Measurements from ENCODE around the gene ACAP3.

Gene ACAP3

DNA sequence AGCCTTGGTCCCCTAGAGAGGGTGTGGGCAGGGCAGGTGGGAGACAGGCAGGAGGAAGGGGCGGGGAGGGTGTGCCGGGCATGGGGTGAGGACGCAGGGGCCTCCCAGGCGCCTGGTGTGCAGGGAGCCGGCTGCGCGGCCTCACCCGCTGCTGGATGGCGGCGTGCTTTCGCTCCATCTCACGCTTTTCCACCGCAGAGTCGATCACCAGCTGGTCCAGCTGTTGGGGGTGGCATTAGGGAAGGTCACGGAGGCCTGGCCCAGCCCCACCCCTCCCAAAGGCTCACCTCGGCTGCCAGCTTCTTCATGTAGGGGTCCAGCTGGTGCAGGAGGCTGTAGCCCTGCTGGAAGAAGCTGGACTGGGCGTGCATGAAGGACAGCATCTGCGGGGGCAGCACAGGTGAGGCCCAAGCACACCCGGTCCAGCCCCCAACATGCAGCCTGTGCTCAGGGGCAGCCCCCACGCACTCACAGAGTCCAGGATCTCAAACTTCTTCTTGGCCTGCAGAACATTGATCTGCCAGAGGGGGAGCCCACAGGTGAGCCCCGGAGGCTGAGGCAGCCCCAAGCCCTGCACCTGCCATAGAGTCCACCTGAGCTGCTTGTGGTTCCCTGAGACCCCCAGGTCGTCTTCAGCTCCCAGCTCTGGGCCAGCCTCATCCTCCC lies 7.9 kb downstream of the ACAP3 start:
- H3K9me3 Mint-ChIP-seq: no peaks in the 10 kb centered on the region
- H3K4me1 Mint-ChIP-seq (ENCODE audit: low read depth): peaks cover 13% of the 10 kb centered on the region
- intact Hi-C loops (cut with micrococcal nuclease): no loop called here
- peaks cover 56% of the 10 kb centered on the region for H3K36me3 Mint-ChIP-seq (ENCODE audit: low read depth)
- H3K4me3 Mint-ChIP-seq: no peak overlapping the region
- no peaks in the 10 kb centered on the region for H3K27me3 Mint-ChIP-seq
- no peak overlapping the region for H3K27ac Mint-ChIP-seq

GRCh38 chr1:1298861-1299685 lies 8.7 kb downstream of the ACAP3 start:
- H3K9me3 Mint-ChIP-seq: no peaks in the 10 kb centered on the region
- H3K4me3 Mint-ChIP-seq: no peak overlapping the region
- intact Hi-C loops (cut with micrococcal nuclease): no loop called here
- peaks cover 6% of the 10 kb centered on the region for H3K4me1 Mint-ChIP-seq (ENCODE audit: low read depth)
- H3K27ac Mint-ChIP-seq: no peak overlapping the region
- H3K27me3 Mint-ChIP-seq: no peaks in the 10 kb centered on the region
- peaks cover 63% of the 10 kb centered on the region for H3K36me3 Mint-ChIP-seq (ENCODE audit: low read depth)

- Mint-ChIP-seq H3K36me3 (ENCODE audit: low read depth) (peaks cover 75% of the 10 kb centered on the region), H3K4me1 (ENCODE audit: low read depth) (no peaks in the 10 kb centered on the region), H3K27ac (no peak overlapping the region), H3K27me3 (no peaks in the 10 kb centered on the region), H3K4me3 (no peak overlapping the region), H3K9me3 (no peaks in the 10 kb centered on the region)
- intact Hi-C loops (cut with micrococcal nuclease): no loop called here
Measured at GRCh38 chr1:1297802-1298424, 9.8 kb downstream of the ACAP3 start.

DNA sequence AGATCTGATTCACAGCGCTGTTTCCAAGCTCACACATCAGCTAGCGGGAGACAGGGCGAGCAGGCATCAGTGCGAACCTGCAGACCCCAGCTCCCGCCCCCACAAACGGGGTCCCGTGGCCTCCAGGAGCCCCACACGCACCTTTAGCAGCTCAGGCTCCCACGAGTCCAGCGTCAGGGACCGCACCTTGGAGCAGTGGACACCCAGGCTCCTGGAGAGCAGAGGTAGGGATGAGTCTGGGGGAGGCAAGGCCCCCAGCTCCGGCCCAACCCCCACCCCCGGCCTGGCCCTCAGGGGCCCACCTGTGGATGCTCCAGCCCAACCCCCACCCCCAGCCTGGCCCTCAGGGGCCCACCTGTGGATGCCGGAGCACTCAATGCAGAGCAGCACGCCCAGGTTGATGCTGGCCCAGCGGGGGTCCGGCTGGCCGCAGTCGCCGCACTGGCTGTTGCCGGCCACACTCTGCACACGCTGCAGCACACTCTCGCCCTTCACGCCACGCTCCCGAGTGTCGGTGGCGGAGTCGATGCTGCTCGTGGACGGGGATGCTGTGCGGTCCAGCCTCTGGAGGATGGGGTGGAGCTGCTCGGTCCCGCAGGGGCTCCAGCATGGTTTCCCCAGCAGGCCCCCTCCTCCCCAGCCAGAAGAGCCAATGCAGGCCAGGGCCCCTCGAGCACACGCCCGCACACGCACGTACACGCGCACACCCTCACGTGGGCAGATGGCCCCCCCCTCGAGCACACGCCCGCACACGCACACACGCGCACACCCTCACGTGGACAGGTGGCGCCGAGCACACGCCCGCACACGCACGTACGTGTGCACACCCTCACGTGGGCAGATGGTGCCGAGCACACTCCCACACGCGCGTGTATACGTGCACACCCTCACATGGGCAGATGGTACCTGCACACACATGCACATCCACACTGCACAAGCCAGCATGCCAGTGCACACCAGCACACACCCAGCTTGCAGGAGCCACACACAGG lies 11.4 kb downstream of the ACAP3 start:
- intact Hi-C loops (cut with micrococcal nuclease): no loop called here

GRCh38 chr1:1295154-1295923 lies 12.4 kb downstream of the ACAP3 start:
- Mint-ChIP-seq H3K4me1 (ENCODE audit: low read depth) (no peaks in the 10 kb centered on the region), H3K27ac (no peak overlapping the region), H3K4me3 (no peak overlapping the region), H3K36me3 (ENCODE audit: low read depth) (peaks cover 76% of the 10 kb centered on the region), H3K27me3 (peaks cover under 1% of the 10 kb centered on the region), H3K9me3 (no peaks in the 10 kb centered on the region)
- intact Hi-C loops (cut with micrococcal nuclease): no loop called here

More for the DNA sequence above, 11.4 kb downstream of the ACAP3 start:
- H3K36me3 Mint-ChIP-seq (ENCODE audit: low read depth): peaks cover 82% of the 10 kb centered on the region
- H3K4me3 Mint-ChIP-seq: no peak overlapping the region
- no peaks in the 10 kb centered on the region for H3K4me1 Mint-ChIP-seq (ENCODE audit: low read depth)
- H3K9me3 Mint-ChIP-seq: no peaks in the 10 kb centered on the region
- H3K27ac Mint-ChIP-seq: no peak overlapping the region
- H3K27me3 Mint-ChIP-seq: no peaks in the 10 kb centered on the region

GRCh38 chr1:1294250-1294890 lies 13.4 kb downstream of the ACAP3 start:
- no peak overlapping the region for H3K4me3 Mint-ChIP-seq
- peaks cover 66% of the 10 kb centered on the region for H3K36me3 Mint-ChIP-seq (ENCODE audit: low read depth)
- H3K27ac Mint-ChIP-seq: no peak overlapping the region
- intact Hi-C loops (cut with micrococcal nuclease): no loop called here
- H3K4me1 Mint-ChIP-seq (ENCODE audit: low read depth): no peaks in the 10 kb centered on the region
- peaks cover 3% of the 10 kb centered on the region for H3K27me3 Mint-ChIP-seq
- H3K9me3 Mint-ChIP-seq: no peaks in the 10 kb centered on the region

DNA sequence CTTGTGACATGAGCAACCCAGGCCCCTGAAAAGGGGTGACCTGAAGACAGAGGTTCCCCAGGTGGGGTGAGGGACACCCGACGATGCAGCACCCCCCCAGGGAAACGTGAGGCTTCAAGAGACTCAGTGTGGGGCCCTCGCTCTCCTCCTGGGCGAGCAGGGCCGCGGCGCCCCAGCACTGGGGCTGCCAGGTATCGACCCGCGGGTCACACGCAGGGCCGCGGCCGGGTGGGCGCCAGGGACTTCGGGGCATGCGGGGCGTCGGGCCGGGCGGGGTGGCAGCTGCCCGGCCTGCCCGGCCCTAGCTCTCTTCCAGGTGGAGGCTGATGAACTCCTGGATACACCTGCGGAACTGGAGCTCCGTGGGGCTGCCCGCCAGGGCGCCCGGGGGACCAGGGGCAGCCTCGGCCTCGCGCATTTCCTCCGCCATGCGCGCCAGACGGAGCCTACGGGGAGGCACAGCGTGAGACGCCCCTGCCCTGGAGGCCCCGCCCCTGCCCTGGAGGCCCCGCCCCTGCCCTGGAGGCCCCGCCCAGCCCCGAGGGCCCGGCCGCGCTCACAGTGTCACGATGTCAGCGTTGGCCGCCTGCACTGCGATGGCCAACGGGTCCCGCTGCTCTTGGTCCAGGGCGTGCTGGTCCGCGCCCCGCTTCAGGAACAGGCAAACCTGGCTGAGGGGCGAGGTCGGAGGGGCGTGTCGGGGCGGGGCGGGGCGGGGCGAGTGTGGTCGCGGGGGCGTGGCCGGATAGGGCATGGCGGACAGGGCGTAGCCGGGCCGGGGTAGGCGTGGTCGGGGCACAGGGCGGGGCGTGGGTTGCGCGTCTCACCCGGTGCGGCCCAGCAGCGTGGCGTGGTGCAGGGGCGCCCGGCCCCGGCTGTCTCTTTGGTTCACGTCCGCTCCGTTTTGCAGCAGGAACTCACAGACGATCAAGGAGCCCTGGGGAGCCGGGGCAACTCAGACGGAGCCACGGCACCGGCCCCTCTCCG lies 14.2 kb downstream of the ACAP3 start:
- intact Hi-C loops (cut with micrococcal nuclease): no loop called here
- peaks cover 58% of the 10 kb centered on the region for H3K36me3 Mint-ChIP-seq (ENCODE audit: low read depth)
- H3K9me3 Mint-ChIP-seq: peaks cover 2% of the 10 kb centered on the region

DNA sequence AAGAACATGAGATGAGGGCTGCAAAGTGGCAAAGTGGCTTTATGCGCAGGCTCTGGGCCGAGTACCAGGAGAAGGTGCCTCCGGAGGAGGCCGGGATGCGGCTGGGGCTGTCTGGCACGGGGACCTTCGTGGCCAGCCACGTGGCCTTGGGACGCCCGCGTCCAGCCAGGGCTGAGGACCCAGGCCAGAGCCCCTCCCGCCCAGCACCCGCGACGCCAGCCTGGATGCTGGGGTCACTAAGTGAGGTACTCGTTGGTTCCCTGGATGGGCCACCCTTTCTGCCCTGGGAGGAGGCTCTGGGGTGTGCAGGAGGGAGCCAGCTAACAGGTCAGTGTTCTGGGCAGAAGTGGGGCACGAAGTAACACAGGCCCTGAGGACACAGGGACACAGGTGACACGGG lies 14.9 kb downstream of the ACAP3 start:
- intact Hi-C loops (cut with micrococcal nuclease): no loop called here
- Mint-ChIP-seq H3K36me3 (ENCODE audit: low read depth) (peaks cover 51% of the 10 kb centered on the region), H3K9me3 (peaks cover 9% of the 10 kb centered on the region), H3K4me1 (ENCODE audit: low read depth) (no peaks in the 10 kb centered on the region), H3K27me3 (peaks cover 3% of the 10 kb centered on the region), H3K4me3 (no peak overlapping the region), H3K27ac (no peak overlapping the region)

More for the DNA sequence above, 14.2 kb downstream of the ACAP3 start:
- Mint-ChIP-seq H3K27ac (no peak overlapping the region), H3K4me3 (no peak overlapping the region), H3K27me3 (peaks cover 3% of the 10 kb centered on the region), H3K4me1 (ENCODE audit: low read depth) (no peaks in the 10 kb centered on the region)

GRCh38 chr1:1292442-1292779 lies 15.3 kb downstream of the ACAP3 start:
- H3K4me3 Mint-ChIP-seq: no peak overlapping the region
- peaks cover 48% of the 10 kb centered on the region for H3K36me3 Mint-ChIP-seq (ENCODE audit: low read depth)
- intact Hi-C loops (cut with micrococcal nuclease): no loop called here
- H3K27ac Mint-ChIP-seq: no peak overlapping the region
- H3K27me3 Mint-ChIP-seq: peaks cover 3% of the 10 kb centered on the region
- H3K9me3 Mint-ChIP-seq: peaks cover 9% of the 10 kb centered on the region
- H3K4me1 Mint-ChIP-seq (ENCODE audit: low read depth): no peaks in the 10 kb centered on the region

DNA sequence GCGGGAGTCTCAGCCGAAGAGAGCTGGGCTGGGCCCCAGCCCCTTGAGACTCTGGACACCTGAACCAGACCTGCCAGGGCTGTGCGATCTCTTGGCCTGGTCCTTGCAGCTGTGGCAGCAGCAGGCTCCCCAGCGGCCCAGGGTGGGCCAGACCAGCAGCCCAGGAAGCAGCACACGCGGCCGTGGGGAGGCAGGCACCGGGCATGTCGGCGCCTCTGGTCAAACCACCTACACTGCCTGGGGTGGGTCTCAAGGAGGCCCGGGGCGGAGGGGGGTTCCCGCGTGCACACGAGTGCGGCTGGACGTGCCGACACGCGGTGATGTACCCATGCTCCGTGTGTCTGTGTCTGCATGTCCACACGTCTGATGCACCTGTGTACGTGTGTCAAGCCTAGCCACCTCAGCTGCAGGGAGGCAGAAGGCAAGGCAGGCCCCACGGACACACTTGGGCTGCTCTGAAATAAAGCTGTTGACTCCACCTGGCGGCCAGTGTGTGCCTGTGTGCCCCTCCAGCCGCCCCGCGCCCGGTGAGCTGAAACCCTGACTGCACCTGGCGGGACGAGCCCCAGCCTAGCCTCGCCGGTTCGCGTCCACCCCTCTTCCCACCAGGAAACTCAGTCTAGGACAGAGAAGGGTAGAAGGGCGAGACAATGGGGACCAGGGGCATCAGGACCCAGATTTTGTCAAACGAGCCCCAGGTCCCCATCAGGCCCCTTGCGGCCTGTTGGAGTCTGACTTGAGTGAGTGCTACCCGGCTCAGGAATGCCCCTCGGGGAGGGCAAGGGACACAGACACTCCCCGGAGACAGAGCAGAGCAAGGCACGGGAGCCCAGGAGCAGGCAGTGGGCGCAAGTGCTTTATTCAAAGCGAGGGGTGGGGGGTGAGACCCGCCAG lies 15.9 kb downstream of the ACAP3 start:
- Mint-ChIP-seq H3K4me3 (no peak overlapping the region), H3K27me3 (peaks cover 3% of the 10 kb centered on the region), H3K9me3 (peaks cover 9% of the 10 kb centered on the region), H3K27ac (no peak overlapping the region), H3K4me1 (ENCODE audit: low read depth) (no peaks in the 10 kb centered on the region), H3K36me3 (ENCODE audit: low read depth) (peaks cover 46% of the 10 kb centered on the region)
- intact Hi-C loops (cut with micrococcal nuclease): no loop called here

DNA sequence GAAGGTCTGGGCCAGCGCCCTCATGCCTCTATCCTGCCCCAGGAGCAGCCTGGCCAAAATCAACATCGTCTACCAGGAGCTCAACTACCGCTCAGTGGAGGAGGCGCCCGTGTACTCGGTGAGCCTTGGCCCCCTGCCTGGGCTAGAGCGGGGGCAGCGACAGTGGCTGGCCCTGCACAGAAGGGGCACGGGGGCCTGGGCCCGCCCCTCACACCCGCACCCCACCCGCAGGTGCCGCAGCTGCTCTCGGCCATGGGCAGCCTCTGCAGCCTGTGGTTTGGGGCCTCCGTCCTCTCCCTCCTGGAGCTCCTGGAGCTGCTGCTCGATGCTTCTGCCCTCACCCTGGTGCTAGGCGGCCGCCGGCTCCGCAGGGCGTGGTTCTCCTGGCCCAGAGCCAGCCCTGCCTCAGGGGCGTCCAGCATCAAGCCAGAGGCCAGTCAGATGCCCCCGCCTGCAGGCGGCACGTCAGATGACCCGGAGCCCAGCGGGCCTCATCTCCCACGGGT lies 16.7 kb downstream of the ACAP3 start:
- no peak overlapping the region for H3K27ac Mint-ChIP-seq
- peaks cover 3% of the 10 kb centered on the region for H3K27me3 Mint-ChIP-seq
- no peaks in the 10 kb centered on the region for H3K4me1 Mint-ChIP-seq (ENCODE audit: low read depth)
- intact Hi-C loops (cut with micrococcal nuclease): no loop called here
- H3K36me3 Mint-ChIP-seq (ENCODE audit: low read depth): peaks cover 38% of the 10 kb centered on the region
- peaks cover 9% of the 10 kb centered on the region for H3K9me3 Mint-ChIP-seq
- no peak overlapping the region for H3K4me3 Mint-ChIP-seq
